HepG2 (cell line): ENCODE results near the gene FAM209A. TPM values are rescaled to one million over a fixed set of nuclear protein-coding genes. Genes with fewer than 3 reads are reported as not detected.
"Not testable (repeated sequence)": the region's sequence is repeated elsewhere in the genome, so short reads cannot be mapped to it uniquely, and the experiment has no call there.

Experiments used
- ATAC-seq: fragments of 200-7000 bp; cut with Tn5 transposase; 3 replicates; pipeline ENCODE4 v1.9.1; 2020; ENCODE audit warnings: mild to moderate bottlenecking, moderate library complexity
- BruUV-seq: library from RNA; stranded (reverse); fragments of 400-500 nt; replicated peaks from 2 replicates; lab custom pipeline; 2021; lab: Mats Ljungman, UMichigan
- CTCF ChIA-PET: fragments of 300-600 bp; formaldehyde crosslinking; extraction: SDS; loops from one replicate; lab custom pipeline; 2021; ENCODE audit warnings: low total read pairs, inconsistent platforms, low intra/inter-chr PET ratio; lab: Yijun Ruan, JAX
- POLR2A ChIA-PET: fragments of 350-600 bp; sonication (Branson Sonifier 250); formaldehyde crosslinking; loops from one replicate; lab custom pipeline; 2020; ENCODE audit warnings: antibody characterized with exemption, inconsistent platforms; lab: Yijun Ruan, JAX
- DNase-seq: peaks from one replicate; pipeline ENCODE4 v3.0.0-alpha.2; 2015; ENCODE audit warnings: low spot score
- FAIRE-seq: peaks from 3 replicates; lab custom pipeline; 2011; peaks lifted over from hg19 to GRCh38; lab: Jason Lieb, UNC
- H2AFZ ChIP-seq: one replicate; pipeline ENCODE4 v1.6.1; 2011; ENCODE audit warnings: low read length, inconsistent platforms
- H3K27ac ChIP-seq: fragments of 300-600 bp; 3 replicates; pipeline ENCODE4 v1.8.0; 2011; ENCODE audit warnings: mixed run types, mild to moderate bottlenecking, mixed read lengths, low read length, inconsistent platforms; ENCODE audit not compliant: insufficient read depth; ENCODE audit errors: extremely low read length
- H3K27me3 ChIP-seq, 2 experiments: fragments of 200-600 bp in 1 of 2; 2 replicates in 1 of 2; 3 replicates in 1 of 2; pipeline versions ENCODE4 v1.6.0 to v1.8.0; 2011; ENCODE audit warnings: low read length in 2 of 2, mild to moderate bottlenecking in 2 of 2, moderate library complexity in 2 of 2, inconsistent platforms in 1 of 2; ENCODE audit not compliant: insufficient read depth in 2 of 2, control insufficient read depth in 1 of 2
- H3K36me3 ChIP-seq, 2 experiments: fragments of 200-600 bp in 1 of 2; replicated peaks in 1 of 2; 2 replicates in 1 of 2; 3 replicates in 1 of 2; pipeline versions ENCODE4 v1.5.1 to v1.8.0; 2011; ENCODE audit warnings: low read length in 2 of 2, inconsistent platforms in 1 of 2; ENCODE audit not compliant: insufficient read depth in 2 of 2, control insufficient read depth in 1 of 2
- H3K4me1 ChIP-seq: 2 replicates; pipeline ENCODE4 v1.5.1; 2012; ENCODE audit warnings: low read length, inconsistent platforms; ENCODE audit not compliant: insufficient read depth
- H3K4me2 ChIP-seq: 2 replicates; pipeline ENCODE4 v1.6.0; 2011; ENCODE audit warnings: low read depth, low read length, inconsistent platforms
- H3K4me3 ChIP-seq, 3 experiments: fragments of 200-600 bp in 1 of 3; sonication (generic), shearing (Covaris generic) in 1 of 3; replicated peaks in 1 of 3; 2 replicates each; pipeline ENCODE4 v1.5.1; 2011 to 2016; ENCODE audit warnings: low read length in 3 of 3, inconsistent platforms in 2 of 3, low read depth in 2 of 3, mild to moderate bottlenecking in 2 of 3, control low read depth in 1 of 3, mixed read lengths in 1 of 3; ENCODE audit not compliant: insufficient read depth in 1 of 3
- H3K79me2 ChIP-seq: one replicate; pipeline ENCODE4 v1.6.1; 2011; ENCODE audit warnings: low read length, inconsistent platforms; ENCODE audit not compliant: insufficient read depth
- H3K9ac ChIP-seq: 2 replicates; pipeline ENCODE4 v1.6.0; 2011; ENCODE audit warnings: mild to moderate bottlenecking, low read depth, low read length, inconsistent platforms; ENCODE audit not compliant: insufficient read depth
- H3K9me3 ChIP-seq: 2 replicates; pipeline ENCODE4 v1.5.1; 2012; ENCODE audit warnings: mild to moderate bottlenecking, low read length
- H4K20me1 ChIP-seq: 2 replicates; pipeline ENCODE4 v1.6.0; 2011; ENCODE audit warnings: inconsistent platforms, mild to moderate bottlenecking, low read length, moderate library complexity; ENCODE audit not compliant: insufficient read depth
- EED ChIP-seq: sonication (generic); formaldehyde crosslinking; IDR thresholded peaks from 2 replicates; pipeline ENCODE4 v1.5.0; 2020; ENCODE audit warnings: mild to moderate bottlenecking, missing genetic modification reagents
- HHEX ChIP-seq: IDR thresholded peaks from 2 replicates; pipeline ENCODE4 v1.6.1; 2016; ENCODE audit warnings: control low read depth
- IKZF1 ChIP-seq: fragments of 450-650 bp; IDR thresholded peaks from 2 replicates; pipeline ENCODE4 v1.7.1; 2016
- MXI1 ChIP-seq: IDR thresholded peaks from 3 replicates; pipeline ENCODE4 v1.6.1; 2012; ENCODE audit warnings: low read depth, low read length, inconsistent platforms, borderline replicate concordance
- NAIF1 ChIP-seq: sonication (generic); formaldehyde crosslinking; IDR thresholded peaks from 2 replicates; pipeline ENCODE4 v1.5.0; 2020; ENCODE audit warnings: mild to moderate bottlenecking, missing genetic modification reagents, borderline replicate concordance
- ZNF343 ChIP-seq: sonication (generic); formaldehyde crosslinking; IDR thresholded peaks from 2 replicates; pipeline ENCODE4 v1.4.0; 2020; ENCODE audit warnings: mild to moderate bottlenecking, missing genetic modification reagents
- WGBS: methylation state at CpG from one replicate; pipeline ENCODE4 v1.1.6; 2017; ENCODE audit warnings: low lambda C conversion rate; 5-methylcytosine and 5-hydroxymethylcytosine counted together
- in situ Hi-C: cut with HindIII; loops from 2 replicates; pipeline ENCODE4 v1.10.0; 2017; ENCODE audit warnings: low pct_unique_long_range_greater_than_20kb; ENCODE audit not compliant: extremely low pct_ligation_motif_present
- intact Hi-C: fragments of 100-400 bp; cut with micrococcal nuclease; formaldehyde crosslinking; loops from one replicate; pipeline ENCODE4 v1.10.0; 2022; ENCODE audit not compliant: unreplicated experiment
- polyA plus RNA-seq, 8 experiments: library from polyadenylated mRNA; depleted of rRNA in 3 of 8; stranded (reverse) in 7 of 8; unstranded in 1 of 8; fragments of >200 nt; fragmentation: Illumina TruSeq in 4 of 8; extraction: Trizol in 4 of 8; gene quantifications; 2 replicates each; pipeline versions ENCODE4 v1.2.1 to v1.2.3, GENCODE V29; 2011 to 2016; ENCODE audit warnings: low read depth in 4 of 8, missing spikeins in 1 of 8, mixed read lengths in 1 of 8; ENCODE audit not compliant: insufficient read depth in 1 of 8
- total RNA-seq, 5 experiments: library from RNA; depleted of rRNA; stranded (reverse); fragments of >200 nt; fragmentation: Illumina TruSeq; extraction: Trizol; gene quantifications; 2 replicates each; pipeline ENCODE4 v1.2.3, GENCODE V29; 2016; ENCODE audit warnings: low read depth in 1 of 5

FAM209A gene
- total and polyA plus RNA-seq, 2 of the 13 experiments (the other 11 are each of a cell fraction or from before 2014, with no cell fraction given): 0.15 to 0.36 TPM

GRCh38 chr20:56554869-56555268 lies 30.3 kb downstream of the FAM209A start (continued):
- no peak for TF ChIP-seq NAIF1 (CRISPR knock-in tag)

- no peak overlapping the region for H3K9ac ChIP-seq
- TF ChIP-seq HHEX (CRISPR knock-in tag) (no peak), IKZF1 (no peak), MXI1 (no peak), ZNF343 (CRISPR knock-in tag) (no peak), EED (CRISPR knock-in tag) (no peak)
- H3K36me3 ChIP-seq: no peaks in the 10 kb centered on the region
- no peaks in the 10 kb centered on the region for H3K9me3 ChIP-seq
- peaks cover 2 to 22% of the 10 kb centered on the region in 2 experiments; a peak in 3 of 5 replicates for H3K27me3 ChIP-seq
- ChIA-PET CTCF (no interaction called here), POLR2A (no interaction called here)
- H3K4me2 ChIP-seq: no peak overlapping the region
- no peaks in the 10 kb centered on the region for H3K79me2 ChIP-seq
- no peak overlapping the region for H3K4me3 ChIP-seq
- FAIRE-seq: no peak
- H3K4me1 ChIP-seq: peaks cover 12% of the 10 kb centered on the region
- WGBS: 15% methylated on average over 6 of the region's 6 CpGs
- H2AFZ ChIP-seq: no peak overlapping the region
- DNase-seq: no peak
- in situ Hi-C loops (loop anchor here (25.0 kb wide), 1 partner anchor 1897 kb away; no protein-coding TSS in a partner anchor), intact Hi-C loops (no loop called here)
- no peak for ATAC-seq
- no peak overlapping the region for H3K27ac ChIP-seq
- H4K20me1 ChIP-seq: no peaks in the 10 kb centered on the region
- BruUV-seq: no TSS peak
Measured at GRCh38 chr20:56558968-56559367, 34.4 kb downstream of the FAM209A start.

DNA sequence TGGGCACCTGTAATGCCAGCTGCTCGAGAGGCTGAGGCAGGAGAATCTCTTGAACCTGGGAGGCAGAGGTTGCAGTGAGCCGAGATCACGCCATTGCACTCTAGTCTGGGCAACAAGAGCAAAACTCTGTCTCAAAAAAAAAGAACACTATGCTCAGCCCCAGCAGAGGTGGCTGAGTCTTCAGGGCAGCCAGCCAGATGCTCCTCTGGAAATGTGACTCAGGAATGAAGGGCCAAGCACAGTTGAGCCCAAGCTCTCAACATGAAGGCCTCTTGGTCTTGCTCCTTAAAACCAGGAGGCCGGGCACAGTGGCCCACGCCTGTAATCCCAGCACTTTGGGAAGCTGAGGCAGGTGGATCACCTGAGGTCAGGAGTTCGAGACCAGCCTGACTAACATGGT lies 40.0 kb downstream of the FAM209A start:
- H3K79me2 ChIP-seq, intact Hi-C loops, H3K9me3 ChIP-seq, CTCF ChIA-PET, H3K4me1 ChIP-seq, H3K4me3 ChIP-seq, H2AFZ ChIP-seq, H3K4me2 ChIP-seq, H3K27ac ChIP-seq, BruUV-seq, H4K20me1 ChIP-seq, H3K9ac ChIP-seq, H3K27me3 ChIP-seq, POLR2A ChIA-PET, H3K36me3 ChIP-seq, DNase-seq, ATAC-seq, FAIRE-seq: not testable (repeated sequence)
- 17% methylated on average over 6 of the region's 6 CpGs for WGBS
- in situ Hi-C loops: loop anchor here (25.0 kb wide), 1 partner anchor 1902 kb away; no protein-coding TSS in a partner anchor
